Loucy (cell line): ENCODE results near the gene KRT74.

Experiments
- H2AFZ ChIP-seq: fragments of 200-600 bp; sonication (generic); 2 replicates; pipeline ENCODE4 v1.6.0; 2016; ENCODE audit warnings: antibody characterized with exemption, mild to moderate bottlenecking, low read length, moderate library complexity
- H3F3A ChIP-seq: fragments of 200-600 bp; 2 replicates; pipeline ENCODE4 v1.6.0; 2016; ENCODE audit warnings: antibody characterized with exemption, low read depth, mild to moderate bottlenecking
- H3K27me3 ChIP-seq: fragments of 200-600 bp; sonication (generic); 2 replicates; pipeline ENCODE4 v1.6.1; 2014; ENCODE audit warnings: low read length, mild to moderate bottlenecking; ENCODE audit not compliant: insufficient read depth, poor library complexity, severe bottlenecking
- H3K36me3 ChIP-seq: fragments of 200-600 bp; sonication (generic); 2 replicates; pipeline ENCODE4 v1.6.1; 2016; ENCODE audit warnings: low read length; ENCODE audit not compliant: insufficient read depth
- H3K4me1 ChIP-seq: fragments of 200-600 bp; sonication (generic); 2 replicates; pipeline ENCODE4 v1.5.1; 2014; ENCODE audit warnings: low read length, mild to moderate bottlenecking; ENCODE audit not compliant: insufficient read depth, poor library complexity, severe bottlenecking
- H3K4me2 ChIP-seq: fragments of 200-600 bp; sonication (generic); 2 replicates; pipeline ENCODE4 v1.6.0; 2014; ENCODE audit warnings: antibody characterized with exemption, low read length, low read depth, mild to moderate bottlenecking; ENCODE audit not compliant: poor library complexity, severe bottlenecking
- H3K4me3 ChIP-seq: fragments of 200-600 bp; sonication (generic); 2 replicates; pipeline ENCODE4 v1.5.1; 2014; ENCODE audit warnings: low read length, mild to moderate bottlenecking, mixed read lengths; ENCODE audit not compliant: poor library complexity, severe bottlenecking
- H3K79me2 ChIP-seq: fragments of 200-600 bp; sonication (generic); 2 replicates; pipeline ENCODE4 v1.6.1; 2014; ENCODE audit warnings: low read length; ENCODE audit not compliant: insufficient read depth
- H3K9ac ChIP-seq: fragments of 200-600 bp; sonication (generic); 2 replicates; pipeline ENCODE4 v1.6.0; 2014; ENCODE audit warnings: mild to moderate bottlenecking, low read depth, low read length, moderate library complexity; ENCODE audit not compliant: poor library complexity, severe bottlenecking
- H3K9me2 ChIP-seq: fragments of 200-600 bp; sonication (generic); replicated peaks from 2 replicates; pipeline ENCODE4 v1.6.1; 2016; ENCODE audit warnings: low read depth, low read length, mixed read lengths
- H3K9me3 ChIP-seq: fragments of 200-600 bp; sonication (generic); 2 replicates; pipeline ENCODE4 v1.6.1; 2014; ENCODE audit warnings: mild to moderate bottlenecking, antibody characterized with exemption, low read length, low read depth; ENCODE audit not compliant: insufficient read depth
- H4K20me1 ChIP-seq: fragments of 200-600 bp; sonication (generic); 2 replicates; pipeline ENCODE4 v1.6.0; 2014; ENCODE audit warnings: antibody characterized with exemption, low read length, mild to moderate bottlenecking; ENCODE audit not compliant: insufficient read depth, poor library complexity, severe bottlenecking
- CTCF ChIP-seq: fragments of 200-600 bp; sonication (generic); conservative IDR thresholded peaks from 2 replicates; pipeline ENCODE4 v1.5.1; 2014; ENCODE audit warnings: mild to moderate bottlenecking, antibody characterized with exemption, low read length
- EZH2phosphoT487 ChIP-seq: fragments of 200-600 bp; IDR thresholded peaks from 2 replicates; pipeline ENCODE4 v1.6.1; 2018; ENCODE audit warnings: antibody characterized with exemption, mild to moderate bottlenecking, moderate library complexity, borderline replicate concordance

The KRT74 gene

GRCh38 chr12:52585066-52585465 is 11.4 kb upstream of the KRT74 start:
- TF ChIP-seq CTCF (no peak), EZH2phosphoT487 (no peak)
- Histone ChIP-seq H3K9ac (peak overlapping the region; percentile 16), H3F3A (no peaks in the 10 kb centered on the region)

GRCh38 chr12:52584156-52584682 is 10.6 kb upstream of the KRT74 start:
- Histone ChIP-seq H2AFZ (no peak overlapping the region), H3K4me2 (no peak overlapping the region), H3K79me2 (no peaks in the 10 kb centered on the region), H3K9ac (no peak overlapping the region), H3K4me1 (peaks cover 37% of the 10 kb centered on the region), H3K4me3 (no peak overlapping the region), H3K9me3 (no peaks in the 10 kb centered on the region), H3K36me3 (no peaks in the 10 kb centered on the region), H3K9me2 (no peaks in the 10 kb centered on the region), H3K27me3 (no peaks in the 10 kb centered on the region), H3F3A (no peaks in the 10 kb centered on the region), H4K20me1 (no peaks in the 10 kb centered on the region)
- TF ChIP-seq CTCF (no peak), EZH2phosphoT487 (no peak)

More at GRCh38 chr12:52585066-52585465, 11.4 kb upstream of the KRT74 start:
- H3K4me2 ChIP-seq = peak overlapping the region; percentile 41
- H3K9me2 ChIP-seq = no peaks in the 10 kb centered on the region
- no peaks in the 10 kb centered on the region for H3K9me3 ChIP-seq
- H4K20me1 ChIP-seq = no peaks in the 10 kb centered on the region
- H2AFZ ChIP-seq = 0 out of 2 replicates have a peak overlapping the region, but pooled peaks have one; percentile 6
- no peak overlapping the region for H3K4me3 ChIP-seq
- no peaks in the 10 kb centered on the region for H3K36me3 ChIP-seq
- H3K27me3 ChIP-seq = no peaks in the 10 kb centered on the region
- peaks cover 39% of the 10 kb centered on the region for H3K4me1 ChIP-seq
- H3K79me2 ChIP-seq = no peaks in the 10 kb centered on the region

GRCh38 chr12:52582971-52583456 is 9.4 kb upstream of the KRT74 start:
- H2AFZ ChIP-seq = 0 out of 2 replicates have a peak overlapping the region, but pooled peaks have one; percentile 9
- H3K4me2 ChIP-seq = no peak overlapping the region
- H3K9me3 ChIP-seq = no peaks in the 10 kb centered on the region
- no peaks in the 10 kb centered on the region for H3K27me3 ChIP-seq
- no peaks in the 10 kb centered on the region for H3K36me3 ChIP-seq
- no peak for TF ChIP-seq EZH2phosphoT487
- peak; percentile 85 for TF ChIP-seq CTCF
- H3K79me2 ChIP-seq = no peaks in the 10 kb centered on the region
- no peaks in the 10 kb centered on the region for H3F3A ChIP-seq
- no peak overlapping the region for H3K4me3 ChIP-seq
- peaks cover 34% of the 10 kb centered on the region for H3K4me1 ChIP-seq
- no peaks in the 10 kb centered on the region for H3K9me2 ChIP-seq
- H4K20me1 ChIP-seq = no peaks in the 10 kb centered on the region
- H3K9ac ChIP-seq = no peak overlapping the region
